ENCODE measurements around the gene CEP85L.
"Not testable (repeated sequence)": the region's sequence is repeated elsewhere in the genome, so short reads cannot be mapped to it uniquely, and the experiment has no call there.

CEP85L gene

GRCh38 chr6:118500130-118501015 is 151.0 kb downstream of the CEP85L start:
- no peak for DNase-seq (ENCODE audit: low read depth)

- no peak for DNase-seq (ENCODE audit: low read depth)
These were observed 155.7 kb downstream of the CEP85L start for GRCh38 chr6:118495485-118496280.

- no peak for DNase-seq (ENCODE audit: low read depth)
These were observed 157.3 kb downstream of the CEP85L start for GRCh38 chr6:118494091-118494490.

DNA sequence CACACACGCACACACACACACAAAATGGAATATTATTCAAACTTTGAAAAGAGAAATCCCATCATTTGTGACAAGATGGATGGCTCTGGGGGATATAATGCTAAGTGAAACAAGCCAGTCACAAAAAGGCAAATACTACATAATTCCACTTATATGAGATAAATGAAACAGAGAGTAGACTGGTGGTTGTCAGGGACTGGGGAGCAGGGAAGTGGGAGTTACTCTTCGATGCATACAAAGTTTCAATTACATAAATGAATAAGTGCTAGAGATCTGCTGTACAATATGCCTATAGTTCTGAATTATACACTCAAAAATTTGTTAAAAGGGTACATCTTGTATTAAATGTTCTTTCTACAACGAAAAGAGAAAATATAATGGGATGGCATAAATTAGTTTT is 161.4 kb downstream of the CEP85L start:
- DNase-seq (ENCODE audit: low read depth): no peak

- no peak for DNase-seq (ENCODE audit: low read depth)
These were observed 162.8 kb downstream of the CEP85L start for GRCh38 chr6:118488631-118489030.

DNA sequence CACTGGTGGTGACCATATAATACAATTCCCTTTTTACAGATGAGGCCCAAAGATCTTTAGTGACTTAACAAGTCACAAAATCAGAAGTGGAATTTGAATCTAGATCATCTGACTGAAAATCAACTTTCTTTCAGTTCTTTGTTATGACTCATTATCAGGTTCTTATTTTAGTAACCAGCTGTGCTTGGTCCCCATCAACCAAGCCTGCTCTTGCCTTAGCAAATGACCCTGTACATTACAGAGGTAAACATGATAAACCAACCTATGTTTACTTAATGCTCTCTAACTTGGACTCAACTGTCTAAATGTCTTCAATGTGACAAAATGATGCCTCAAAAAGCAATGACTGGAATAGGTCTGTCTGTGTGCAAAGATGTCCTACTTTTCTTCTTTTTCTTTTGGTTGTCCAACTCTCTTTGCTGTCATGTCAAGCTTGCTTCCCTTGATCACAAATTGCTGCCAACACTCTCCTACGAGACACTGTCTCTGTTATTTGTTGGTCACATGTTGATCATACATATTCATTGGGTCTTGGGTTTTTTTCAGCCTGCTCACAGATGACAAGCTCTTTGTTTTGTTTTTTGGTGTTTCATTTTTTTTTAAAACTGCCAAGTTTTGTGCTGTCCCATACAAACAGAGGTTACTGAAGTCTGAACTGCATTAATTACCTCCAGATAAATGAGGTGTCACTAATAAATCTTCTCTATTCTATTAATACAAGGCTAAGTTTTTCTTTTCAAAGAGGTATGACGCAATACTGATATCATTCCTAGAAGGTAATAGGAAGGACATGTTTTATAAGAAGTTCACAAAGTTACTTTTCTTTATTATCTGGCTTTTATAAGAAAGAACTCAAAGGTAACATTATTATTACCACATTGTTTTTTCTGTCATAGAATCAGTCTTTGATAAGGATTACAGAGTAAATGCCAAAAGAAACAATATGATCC is 165.5 kb downstream of the CEP85L start:
- no peak for DNase-seq (ENCODE audit: low read depth)

DNA sequence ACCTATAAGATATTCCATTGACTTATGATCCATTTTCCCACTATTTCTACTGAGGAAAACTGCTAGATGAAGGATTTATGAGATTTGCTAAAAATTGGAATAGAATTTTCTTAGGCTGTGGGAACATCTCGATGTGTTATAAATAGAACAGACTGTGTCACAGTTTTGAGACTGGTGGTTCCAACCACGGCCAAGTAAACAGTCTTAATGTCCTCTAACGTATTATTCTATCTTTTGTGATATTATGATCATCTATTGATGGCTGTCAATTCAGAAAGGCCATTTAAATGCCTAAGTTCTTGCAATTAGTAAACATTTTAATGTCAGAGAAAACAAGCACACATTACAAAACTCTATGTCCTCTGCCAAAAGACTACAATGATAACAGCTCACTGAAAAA is 174.8 kb downstream of the CEP85L start:
- DNase-seq (ENCODE audit: low read depth): no peak

DNA sequence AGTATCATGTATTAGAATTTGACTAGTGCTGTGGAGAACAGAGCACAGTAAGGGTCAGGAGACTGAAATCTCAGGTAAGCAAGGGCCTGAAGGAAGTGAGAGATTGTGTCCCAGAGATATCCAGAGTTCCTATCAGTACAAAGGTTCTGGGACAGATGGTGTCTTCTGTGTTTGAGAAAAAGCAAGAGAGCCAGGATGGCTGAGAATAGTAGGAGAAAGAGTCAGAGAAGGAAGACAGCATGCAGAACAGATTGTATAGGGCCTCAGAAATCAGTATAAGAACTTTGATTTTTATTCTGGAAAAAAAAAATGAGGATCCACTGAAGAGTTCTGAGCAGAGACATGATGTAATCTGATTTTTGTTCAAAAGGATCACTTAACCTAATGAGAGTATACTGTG is 178.1 kb downstream of the CEP85L start:
- no peak for DNase-seq (ENCODE audit: low read depth)

DNA sequence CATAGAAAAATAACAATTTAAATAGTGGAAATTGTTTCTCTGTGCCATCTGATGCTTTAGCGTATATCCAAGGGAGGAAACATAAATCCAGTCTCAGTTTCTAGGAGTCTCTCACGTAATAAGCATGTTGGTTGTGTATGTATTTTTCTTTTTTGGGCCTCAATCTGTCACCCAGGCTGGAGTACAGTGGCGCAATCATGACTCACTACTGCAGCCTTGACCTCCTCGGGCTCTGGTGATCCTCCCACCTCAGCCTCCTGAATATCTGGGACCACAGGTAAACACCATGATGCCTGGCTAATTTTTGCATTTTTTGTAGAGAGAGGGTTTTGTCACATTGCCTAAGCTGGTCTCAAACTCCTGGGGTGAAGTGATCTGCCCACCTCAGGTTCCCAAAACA is 181.9 kb downstream of the CEP85L start:
- no peak for DNase-seq (ENCODE audit: low read depth)

- no peak for DNase-seq (ENCODE audit: low read depth)
These were observed 182.5 kb downstream of the CEP85L start for GRCh38 chr6:118468682-118469465.

DNA sequence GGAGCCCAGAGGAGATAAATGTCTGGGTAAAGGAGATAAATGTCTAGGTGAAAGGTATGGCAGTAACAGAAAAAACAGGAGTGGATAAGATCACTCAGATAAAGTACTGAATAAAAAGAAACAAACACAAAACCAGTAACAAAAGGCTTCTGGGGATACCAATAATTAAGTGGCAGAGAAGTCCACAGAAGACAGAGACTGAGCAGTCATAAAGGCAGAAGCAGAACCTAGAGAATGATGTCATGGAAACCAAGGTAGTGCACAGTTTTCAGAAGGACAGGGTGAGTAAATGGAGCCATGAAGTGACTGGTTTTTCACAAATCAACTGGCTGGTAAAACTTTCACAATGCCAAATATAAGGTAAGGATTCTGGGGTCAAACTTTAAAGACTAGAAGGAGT is 184.2 kb downstream of the CEP85L start:
- DNase-seq (ENCODE audit: low read depth): no peak

- no peak for DNase-seq (ENCODE audit: low read depth)
These were observed 186.8 kb downstream of the CEP85L start for GRCh38 chr6:118464620-118465019.

DNA sequence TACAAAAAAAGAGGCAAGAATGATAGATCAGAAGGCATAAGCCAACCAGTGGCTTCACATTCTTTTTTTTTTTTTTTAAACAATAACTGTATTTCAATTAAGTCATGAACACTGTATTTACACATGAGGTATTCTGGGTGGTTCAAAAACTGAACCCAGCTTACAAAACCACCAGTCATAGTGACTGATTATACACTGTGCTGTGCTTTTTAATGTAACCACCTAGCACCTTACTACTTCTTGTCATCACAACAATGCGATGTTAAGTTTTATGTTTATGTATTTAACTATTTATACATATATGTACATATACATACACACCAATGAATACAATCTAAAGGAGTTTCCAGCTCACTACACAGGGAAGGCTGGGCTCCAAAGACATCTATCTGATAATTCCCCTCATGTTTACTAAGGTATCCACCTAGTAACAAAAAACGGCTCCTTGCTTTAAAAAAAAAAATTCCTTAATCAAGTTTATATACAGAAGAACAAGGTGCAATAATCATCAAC is 190.4 kb downstream of the CEP85L start:
- no peak for DNase-seq (ENCODE audit: low read depth)

- no peak for DNase-seq (ENCODE audit: low read depth)
These were observed 194.4 kb downstream of the CEP85L start for GRCh38 chr6:118456982-118457381.

DNA sequence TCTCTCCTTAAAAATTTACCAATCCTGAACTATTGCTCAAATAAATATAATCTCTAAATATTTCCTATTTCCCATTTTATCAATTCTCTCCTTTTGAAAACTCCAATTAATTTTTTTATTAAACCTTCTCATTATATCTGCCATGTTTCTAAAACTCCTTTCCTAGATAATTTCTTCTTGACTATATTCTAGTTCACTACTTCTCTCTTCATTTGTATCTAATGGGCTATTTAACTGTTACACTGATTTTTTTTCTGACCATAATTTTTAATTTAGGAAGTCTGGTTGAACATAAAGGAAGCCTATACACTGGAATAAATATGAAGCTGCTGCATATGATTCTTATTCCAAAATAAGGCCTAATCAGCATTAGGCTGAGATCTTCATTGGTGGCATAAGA is 199.6 kb downstream of the CEP85L start:
- no peak for DNase-seq (ENCODE audit: low read depth)

DNA sequence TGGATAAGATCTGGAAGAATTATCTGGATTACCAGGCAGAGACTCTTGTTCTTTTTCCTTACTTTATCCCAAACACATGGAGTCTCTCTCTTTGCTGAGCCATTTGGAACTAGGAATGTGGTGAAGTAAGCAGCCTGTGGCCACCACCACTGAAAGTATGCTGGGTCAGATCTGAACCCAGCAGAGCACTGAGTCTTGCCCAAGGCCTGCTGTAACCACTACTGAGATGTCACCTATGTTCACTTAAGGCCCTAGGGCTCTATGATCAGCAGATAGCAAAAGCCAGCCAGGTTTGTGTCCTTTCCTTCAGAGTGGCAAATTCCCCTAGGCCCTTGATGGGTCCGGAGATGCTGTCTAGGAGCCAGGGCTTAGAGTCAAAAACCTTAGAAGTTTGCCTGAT is 206.6 kb downstream of the CEP85L start:
- no peak for DNase-seq (ENCODE audit: low read depth)

DNA sequence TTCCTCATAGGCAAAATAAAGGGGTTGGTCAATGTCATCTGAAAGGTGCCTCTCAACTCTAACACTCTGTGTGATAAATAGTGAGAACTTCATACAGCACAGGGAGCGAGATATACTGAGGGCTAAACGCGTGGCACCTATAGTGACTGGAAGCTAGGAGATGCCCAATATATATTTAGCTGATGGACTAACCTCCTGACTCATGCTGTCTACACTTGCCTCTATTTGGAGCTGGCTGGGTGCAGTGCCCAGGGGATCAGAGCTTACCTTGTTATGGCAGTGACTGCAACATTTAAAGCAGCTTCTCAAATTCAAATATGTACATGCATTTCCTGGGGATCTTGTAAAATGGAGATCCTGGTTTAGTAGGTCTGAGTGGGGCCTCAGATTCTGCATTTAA is 214.9 kb downstream of the CEP85L start:
- no peak for DNase-seq (ENCODE audit: low read depth)

GRCh38 chr6:118434147-118434546 is 217.2 kb downstream of the CEP85L start:
- not testable (repeated sequence) for DNase-seq (ENCODE audit: low read depth)

DNA sequence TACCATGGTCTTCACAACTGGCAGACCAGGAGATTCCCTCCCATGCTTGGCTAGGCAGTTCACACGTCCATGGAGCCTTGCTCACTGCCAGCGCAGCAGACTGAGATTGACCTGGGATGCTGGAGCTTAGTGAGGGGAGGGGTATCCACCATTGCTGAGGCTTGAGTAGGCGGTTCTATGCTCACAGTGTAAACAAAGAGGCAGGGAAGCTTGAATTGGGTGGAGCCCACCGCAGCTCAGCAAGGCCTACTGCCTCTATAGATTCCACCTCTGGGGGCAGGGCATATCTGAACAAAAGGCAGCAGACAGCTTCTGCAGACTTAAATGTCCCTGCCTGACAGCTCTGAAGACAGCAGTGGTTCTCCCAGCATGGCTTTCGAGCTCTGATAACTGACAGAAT is 230.1 kb downstream of the CEP85L start:
- DNase-seq (ENCODE audit: low read depth): not testable (repeated sequence)

DNA sequence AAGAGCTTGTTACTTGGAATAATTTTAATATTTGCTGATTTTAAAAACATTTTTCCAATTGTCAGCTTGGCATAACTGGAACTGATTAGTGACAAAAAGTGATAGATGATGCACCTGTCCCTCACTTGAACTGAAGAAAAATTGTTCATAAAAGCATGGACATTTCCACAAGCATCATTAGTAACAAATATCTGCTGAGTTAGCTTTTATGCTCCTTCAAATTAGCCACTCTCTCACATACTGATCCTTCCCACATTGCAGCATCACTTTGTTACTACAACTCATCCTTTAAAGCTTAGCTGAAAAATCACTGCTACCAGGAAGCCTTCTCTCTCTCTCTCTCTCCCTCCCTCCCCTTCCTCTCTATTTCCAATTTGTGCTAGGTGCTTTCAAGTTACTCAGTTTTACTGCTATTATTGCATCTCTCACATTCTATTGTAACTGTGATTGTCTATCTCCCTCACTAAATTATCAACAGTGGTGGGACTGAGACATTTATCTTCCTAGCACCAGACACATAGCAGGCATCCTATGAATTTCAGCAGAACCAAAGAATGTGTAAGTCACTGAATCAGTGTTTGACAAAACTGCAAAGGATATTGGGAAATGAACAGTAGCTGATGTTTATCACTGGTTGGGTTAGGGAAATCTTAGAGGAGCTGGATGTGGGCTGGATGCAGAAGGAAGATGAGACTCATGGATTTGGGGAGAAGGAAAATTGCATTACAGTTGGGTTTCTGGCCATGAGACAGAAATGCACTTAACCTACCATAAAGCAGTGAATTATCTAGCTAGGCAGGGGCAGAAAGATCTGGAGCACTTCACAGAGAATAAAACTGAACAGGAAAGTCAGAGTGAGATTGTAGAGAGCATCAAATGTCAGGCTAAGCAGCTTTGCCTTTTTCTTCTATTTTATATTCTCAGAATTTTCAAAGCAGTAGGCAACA is 231.7 kb downstream of the CEP85L start:
- DNase-seq (ENCODE audit: low read depth): no peak

Measured in T follicular helper cell (primary cell).